GF-D8 (cell line): ENCODE results near the gene GNAI3.

Experiments
- DNase-seq: peaks from one replicate; lab custom pipeline; 2025; lab: John Stamatoyannopoulos, UW

The GNAI3 gene

GRCh38 chr1:109598655-109599054 lies 50.2 kb downstream of the GNAI3 start:
- no peak for DNase-seq

DNA sequence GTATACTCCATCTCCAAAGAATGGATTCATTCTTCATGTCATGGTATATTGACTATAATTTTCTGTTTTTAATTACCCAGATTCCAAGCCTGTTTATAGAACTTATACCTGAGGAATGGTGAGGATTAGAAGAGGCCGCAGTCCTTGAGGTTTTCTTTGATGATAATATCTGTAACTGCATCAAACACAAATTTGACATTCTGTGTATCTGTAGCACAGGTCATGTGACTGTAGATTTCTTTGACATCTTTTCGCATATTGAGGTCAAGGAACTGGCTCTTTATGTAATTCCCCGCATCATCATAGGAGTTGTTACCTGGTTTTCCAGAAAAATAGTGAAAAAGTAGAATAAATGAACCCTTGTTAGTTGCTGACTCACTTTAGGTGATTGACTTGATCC lies 54.8 kb downstream of the GNAI3 start:
- no peak for DNase-seq

- no peak for DNase-seq
Measured at GRCh38 chr1:109605381-109605780, 57.0 kb downstream of the GNAI3 start.

- no peak for DNase-seq
Measured at GRCh38 chr1:109609881-109610280, 61.5 kb downstream of the GNAI3 start.

- DNase-seq: no peak
Measured at GRCh38 chr1:109610609-109611307, 62.3 kb downstream of the GNAI3 start.

- DNase-seq: no peak
Measured at GRCh38 chr1:109611308-109611990, 63.0 kb downstream of the GNAI3 start.

GRCh38 chr1:109613361-109614147 lies 65.1 kb downstream of the GNAI3 start:
- no peak for DNase-seq

DNA sequence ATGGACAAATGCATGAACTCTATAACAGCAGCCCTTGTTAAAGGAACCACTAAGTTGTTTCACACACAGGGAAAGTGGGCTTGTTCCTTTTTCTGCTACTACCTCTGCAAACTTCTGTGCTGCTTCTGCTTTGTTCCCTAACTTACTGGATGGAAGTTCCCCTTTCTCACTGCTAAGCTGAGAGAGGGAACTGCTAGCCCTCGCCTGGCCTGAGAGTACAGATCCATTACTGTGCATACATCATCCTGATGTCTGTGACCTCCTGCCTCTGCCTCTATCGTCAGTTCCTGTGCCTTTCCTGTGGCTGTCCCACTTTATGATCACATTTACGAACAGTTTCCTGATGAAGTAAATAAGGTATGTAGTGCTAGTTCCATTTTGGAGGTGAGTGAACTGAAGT lies 67.5 kb downstream of the GNAI3 start:
- DNase-seq: peak; percentile 92

GRCh38 chr1:109616391-109616790 lies 68.0 kb downstream of the GNAI3 start:
- DNase-seq: no peak

GRCh38 chr1:109617291-109617801 lies 68.9 kb downstream of the GNAI3 start:
- DNase-seq: peak; percentile 22

DNA sequence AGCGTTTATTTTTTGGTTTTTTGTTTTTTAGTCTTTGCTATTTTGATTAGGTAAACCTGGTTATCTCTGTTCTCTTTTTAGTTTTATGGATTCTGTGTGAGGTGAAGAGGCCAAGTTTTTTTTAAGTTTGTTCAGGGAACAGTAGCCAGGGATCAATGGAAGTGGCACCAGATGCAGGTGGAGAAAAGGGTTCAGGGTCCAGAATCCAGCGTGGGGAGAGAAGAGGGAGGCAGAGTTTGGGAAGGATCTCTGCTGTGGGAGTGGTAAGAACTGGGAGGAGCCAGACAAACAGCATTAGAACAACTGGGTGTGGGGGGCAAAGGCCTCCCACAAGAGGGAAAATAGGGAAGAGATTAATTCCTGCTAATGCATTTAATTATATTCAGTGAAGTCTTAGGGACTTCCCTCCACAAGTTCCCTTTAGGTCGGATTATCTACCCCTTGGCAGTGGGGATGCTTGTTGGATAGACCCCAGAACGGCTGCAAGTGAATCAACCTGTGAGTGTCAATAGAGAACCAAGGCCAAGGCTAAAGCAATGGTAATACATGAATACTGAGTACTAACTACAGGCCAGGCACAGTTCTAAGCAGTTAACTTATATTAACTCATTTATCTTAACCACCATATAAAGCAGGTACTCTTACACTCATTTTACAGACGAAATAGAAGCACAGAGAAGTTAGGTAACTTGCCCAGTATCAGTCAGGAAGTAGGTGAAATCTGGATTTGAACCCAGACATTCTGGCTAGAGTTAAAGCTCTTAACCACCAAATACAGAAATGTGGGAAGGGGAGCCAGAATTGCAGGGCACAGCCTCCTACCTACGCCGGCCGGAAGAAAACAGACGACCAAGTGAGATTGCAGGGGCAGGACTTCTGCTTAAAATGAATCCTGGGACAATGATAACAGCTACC lies 70.5 kb downstream of the GNAI3 start:
- no peak for DNase-seq

DNA sequence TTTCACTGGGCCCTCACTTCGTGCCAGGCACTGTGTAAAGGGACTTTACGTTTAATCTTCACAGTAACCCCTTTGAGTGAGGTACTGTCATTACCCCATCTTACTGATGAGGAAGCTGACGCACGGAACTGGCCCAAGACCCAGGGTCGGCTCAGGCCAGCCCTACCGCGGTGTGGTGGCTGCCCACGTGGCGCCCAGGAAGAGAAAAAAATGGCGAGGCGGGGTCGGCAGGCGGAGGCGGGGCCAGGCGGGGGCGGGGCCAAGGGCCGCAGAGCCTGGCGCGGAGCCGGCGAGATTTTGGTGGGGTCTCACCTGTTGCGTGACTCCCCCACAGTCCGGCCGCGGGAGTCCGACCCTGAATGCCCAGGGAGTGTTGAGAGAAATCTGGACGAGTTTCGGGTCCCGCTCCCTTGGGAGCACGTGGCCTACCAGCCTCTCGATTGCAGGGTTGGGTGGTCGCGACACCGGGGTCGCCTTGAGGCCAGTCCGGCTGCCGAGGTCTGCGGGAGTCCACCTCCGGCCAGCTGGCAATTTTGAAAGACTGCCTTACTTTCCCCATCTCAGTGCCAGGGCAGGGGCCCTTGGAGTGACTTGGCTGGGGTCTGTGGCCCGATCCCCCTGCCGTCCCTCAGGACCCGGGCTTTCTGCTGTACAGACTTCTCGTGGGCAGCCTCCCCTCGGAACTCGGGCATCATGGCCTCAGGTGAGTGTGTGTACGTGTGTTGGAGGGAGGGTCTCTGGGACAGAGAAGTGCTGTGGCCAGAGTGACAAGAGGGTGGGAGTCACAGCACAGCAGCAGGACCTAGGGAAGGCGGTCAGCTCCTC lies 71.4 kb downstream of the GNAI3 start, which contains the start of the genes AMPD2 and GNAT2:
TSS of gene AMPD2 (plus strand) at position 262 of the 825 bp plus-strand sequence. CDS start 1,339 bp downstream, outside the sequence.
TSS of gene GNAT2 (minus strand) at position 41 of the 825 bp plus-strand sequence. CDS start 6,746 bp downstream, outside the sequence.
- DNase-seq: peak; percentile 74

- DNase-seq: no peak
Measured at GRCh38 chr1:109620401-109620791, 72.0 kb downstream of the GNAI3 start.

DNA sequence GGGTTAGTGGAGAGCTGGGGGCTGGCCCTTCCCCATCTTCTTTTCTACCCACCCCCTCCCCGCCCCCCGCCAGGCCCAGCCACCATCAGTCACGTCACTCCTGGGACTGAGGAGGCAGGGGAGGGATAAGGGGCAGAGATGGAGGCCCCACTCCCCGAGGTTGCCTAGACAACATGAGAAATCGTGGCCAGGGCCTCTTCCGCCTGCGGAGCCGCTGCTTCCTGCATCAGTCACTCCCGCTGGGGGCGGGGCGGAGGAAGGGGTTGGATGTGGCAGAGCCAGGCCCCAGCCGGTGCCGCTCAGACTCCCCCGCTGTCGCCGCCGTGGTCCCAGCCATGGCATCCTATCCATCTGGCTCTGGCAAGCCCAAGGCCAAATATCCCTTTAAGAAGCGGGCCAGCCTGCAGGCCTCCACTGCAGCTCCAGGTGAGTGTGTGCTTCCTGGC lies 72.4 kb downstream of the GNAI3 start:
- DNase-seq: peak; percentile 93

- no peak for DNase-seq
Measured at GRCh38 chr1:109621379-109622136, 73.1 kb downstream of the GNAI3 start.

DNA sequence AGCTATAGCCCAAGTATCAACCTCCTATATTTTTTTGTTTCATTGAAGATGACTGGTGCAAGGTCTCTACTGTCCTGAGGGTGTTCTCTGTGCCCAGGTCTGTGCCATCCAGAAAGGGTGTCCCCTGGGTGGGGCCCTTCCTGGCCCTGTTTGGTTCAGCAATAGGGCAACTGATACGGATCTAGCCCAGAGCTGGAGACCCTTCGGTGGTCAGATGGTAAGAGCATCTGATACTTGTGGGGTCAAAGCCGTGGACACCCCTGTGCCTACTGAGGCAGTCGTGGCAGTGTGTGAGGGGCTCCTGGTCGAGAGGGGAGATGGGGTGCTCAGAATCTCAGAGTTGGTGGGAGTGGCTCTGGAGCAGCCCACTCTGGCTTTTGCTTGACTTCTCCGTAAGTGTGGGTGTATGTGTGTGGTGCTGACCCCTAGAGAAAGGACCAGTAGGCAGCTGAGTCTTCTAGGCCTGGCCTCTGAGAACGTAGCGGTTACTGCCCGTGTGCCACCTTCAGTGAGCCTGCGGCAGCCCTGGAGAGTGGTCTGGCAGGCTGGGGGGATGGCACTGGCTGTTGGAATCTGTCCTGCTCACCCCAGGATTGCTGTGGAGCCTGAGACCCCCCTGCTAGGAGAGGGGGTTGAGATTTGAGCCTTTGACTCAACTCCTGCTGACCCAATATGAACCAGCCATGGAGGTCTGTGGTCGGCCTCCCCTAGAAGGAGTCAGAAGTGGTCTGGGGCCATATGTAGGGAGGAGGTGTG lies 73.9 kb downstream of the GNAI3 start:
- DNase-seq: no peak

DNA sequence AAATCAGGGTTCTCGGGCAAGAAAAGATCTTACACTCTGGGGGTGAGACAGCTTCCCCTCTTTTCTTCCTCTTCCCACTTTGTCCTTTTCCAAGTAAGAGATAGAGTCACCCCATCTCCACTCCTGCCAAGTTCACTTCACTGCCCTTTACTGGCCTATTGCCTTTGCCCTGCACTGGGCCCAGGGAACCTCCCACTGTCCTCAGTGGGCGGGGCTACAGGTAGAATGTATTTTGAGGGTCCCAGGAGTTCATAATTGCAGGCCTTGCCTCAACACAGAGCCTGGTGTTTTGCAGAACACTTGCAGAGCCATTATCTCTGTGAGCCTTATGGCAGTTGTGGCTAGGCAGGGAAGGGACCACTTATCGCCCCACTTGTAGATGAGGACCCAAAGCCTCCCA lies 74.5 kb downstream of the GNAI3 start:
- DNase-seq: no peak

DNA sequence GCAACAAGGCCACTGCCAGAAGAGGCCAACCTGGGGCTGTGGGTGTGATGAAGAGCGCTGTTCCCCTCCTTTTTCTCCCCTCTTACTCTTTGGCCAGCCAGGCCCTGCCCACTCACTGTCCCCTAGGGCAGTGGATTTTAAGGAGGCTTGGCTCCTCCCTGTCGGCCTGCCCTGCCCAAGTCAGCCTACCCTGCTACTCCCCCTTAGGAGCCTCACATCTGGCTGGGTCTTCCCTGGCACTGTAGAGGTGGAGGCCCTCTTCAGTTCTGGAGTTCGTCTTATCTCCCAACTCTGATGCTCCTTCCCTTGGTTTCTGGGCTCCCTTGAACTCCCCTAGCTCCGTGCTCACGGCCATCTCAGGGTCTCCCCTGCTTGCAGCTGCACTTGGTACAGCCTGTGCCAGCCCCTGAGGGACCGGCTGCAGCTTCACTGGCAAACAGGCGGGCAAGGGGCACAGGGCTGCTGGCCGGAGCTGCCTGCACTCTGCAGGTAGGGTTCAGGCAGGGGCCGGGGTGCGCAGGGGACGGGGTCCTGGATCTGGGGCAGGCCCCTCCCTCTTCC lies 75.3 kb downstream of the GNAI3 start:
- DNase-seq: no peak
